DOHH2 (cell line): ENCODE measurements around the gene GPR42.

Source experiments
- H3F3A ChIP-seq: fragments of 200-600 bp; sonication (generic), shearing (Covaris generic); 2 replicates; pipeline ENCODE4 v1.6.0; 2016; ENCODE audit warnings: antibody characterized with exemption, mild to moderate bottlenecking; ENCODE audit not compliant: control insufficient read depth, insufficient read depth
- H3K27ac ChIP-seq: fragments of 200-600 bp; sonication (generic); 2 replicates; pipeline ENCODE4 v1.5.1; 2014; ENCODE audit warnings: low read depth, mild to moderate bottlenecking, low read length, moderate library complexity
- H3K27me3 ChIP-seq: fragments of 200-600 bp; sonication (generic); 2 replicates; pipeline ENCODE4 v1.6.1; 2014; ENCODE audit warnings: mild to moderate bottlenecking, low read length, mixed read lengths; ENCODE audit not compliant: control insufficient read depth
- H3K36me3 ChIP-seq: fragments of 200-600 bp; sonication (generic); 2 replicates; pipeline ENCODE4 v1.6.1; 2014; ENCODE audit warnings: mild to moderate bottlenecking, low read length, moderate library complexity, mixed read lengths; ENCODE audit not compliant: control insufficient read depth
- H3K4me1 ChIP-seq: fragments of 200-600 bp; sonication (generic); 2 replicates; pipeline ENCODE4 v1.6.1; 2014; ENCODE audit warnings: mild to moderate bottlenecking, low read length, mixed read lengths; ENCODE audit not compliant: control insufficient read depth
- H3K4me2 ChIP-seq: fragments of 200-600 bp; sonication (generic); 2 replicates; pipeline ENCODE4 v1.6.0; 2014; ENCODE audit warnings: mild to moderate bottlenecking, low read length, moderate library complexity
- H3K4me3 ChIP-seq: fragments of 200-600 bp; sonication (generic); 2 replicates; pipeline ENCODE4 v1.5.1; 2014; ENCODE audit warnings: mild to moderate bottlenecking, low read length, mixed read lengths
- H3K79me2 ChIP-seq: fragments of 200-600 bp; sonication (generic); 2 replicates; pipeline ENCODE4 v1.6.1; 2014; ENCODE audit warnings: mild to moderate bottlenecking, low read length, mixed read lengths; ENCODE audit not compliant: control insufficient read depth
- H3K9me2 ChIP-seq: fragments of 200-600 bp; sonication (generic); replicated peaks from 2 replicates; pipeline ENCODE4 v1.6.1; 2014; ENCODE audit warnings: mild to moderate bottlenecking, low read length, mixed read lengths; ENCODE audit not compliant: control insufficient read depth
- H3K9me3 ChIP-seq: fragments of 200-600 bp; sonication (generic); 2 replicates; pipeline ENCODE4 v1.6.1; 2014; ENCODE audit warnings: antibody characterized with exemption, low read length, mixed read lengths; ENCODE audit not compliant: control insufficient read depth, insufficient read depth
- H4K20me1 ChIP-seq: fragments of 200-600 bp; sonication (generic); 2 replicates; pipeline ENCODE4 v1.6.0; 2014; ENCODE audit warnings: low read depth, mild to moderate bottlenecking, antibody characterized with exemption, low read length, moderate library complexity; ENCODE audit not compliant: control insufficient read depth, insufficient read depth
- EZH2phosphoT487 ChIP-seq: fragments of 200-600 bp; sonication (generic); IDR thresholded peaks from 2 replicates; pipeline ENCODE4 v1.6.1; 2017; ENCODE audit warnings: borderline replicate concordance, mild to moderate bottlenecking, antibody characterized with exemption, low read length, moderate library complexity, mixed read lengths
- TF ChIP-seq, protein P1 (sequence below): fragments of 200-600 bp; sonication (generic); IDR thresholded peaks from one replicate; pipeline ENCODE4 v1.5.1; 2014; ENCODE audit warnings: antibody characterized with exemption, mild to moderate bottlenecking, low read depth, low read length; ENCODE audit not compliant: poor library complexity, severe bottlenecking

The GPR42 gene

DNA sequence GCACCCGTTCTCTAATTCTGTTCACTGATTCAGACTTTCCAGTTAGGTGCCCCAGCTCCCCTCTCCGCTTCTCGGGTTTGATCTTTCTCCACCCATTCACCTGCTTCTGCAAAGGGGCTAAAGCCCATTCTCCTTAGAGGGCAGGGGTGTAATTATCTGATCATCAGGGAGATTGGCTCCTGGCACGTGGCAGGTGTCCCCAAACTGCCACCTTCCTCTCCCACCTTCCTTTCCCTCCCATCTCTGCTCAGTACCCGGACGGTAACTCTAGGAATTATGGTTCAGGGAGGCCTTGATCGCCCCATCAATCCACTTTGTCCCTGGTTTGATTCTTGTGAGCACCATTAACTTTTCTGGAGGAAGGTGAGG lies 23.0 kb upstream of the GPR42 start:
- Histone ChIP-seq H3K4me3 (peak overlapping the region; percentile 30), H3K4me1 (peaks cover 100% of the 10 kb centered on the region), H3K9me3 (no peaks in the 10 kb centered on the region), H3K36me3 (peaks cover 54% of the 10 kb centered on the region), H3K27ac (peak overlapping the region; percentile 92), H3K79me2 (no peaks in the 10 kb centered on the region), H3K9me2 (no peaks in the 10 kb centered on the region), H3K27me3 (no peaks in the 10 kb centered on the region), H3K4me2 (peak overlapping the region; percentile 59), H3F3A (peaks cover 62% of the 10 kb centered on the region), H4K20me1 (peaks cover 19% of the 10 kb centered on the region)
- no peak for TF ChIP-seq EZH2phosphoT487
- TF ChIP-seq, protein P1, sequence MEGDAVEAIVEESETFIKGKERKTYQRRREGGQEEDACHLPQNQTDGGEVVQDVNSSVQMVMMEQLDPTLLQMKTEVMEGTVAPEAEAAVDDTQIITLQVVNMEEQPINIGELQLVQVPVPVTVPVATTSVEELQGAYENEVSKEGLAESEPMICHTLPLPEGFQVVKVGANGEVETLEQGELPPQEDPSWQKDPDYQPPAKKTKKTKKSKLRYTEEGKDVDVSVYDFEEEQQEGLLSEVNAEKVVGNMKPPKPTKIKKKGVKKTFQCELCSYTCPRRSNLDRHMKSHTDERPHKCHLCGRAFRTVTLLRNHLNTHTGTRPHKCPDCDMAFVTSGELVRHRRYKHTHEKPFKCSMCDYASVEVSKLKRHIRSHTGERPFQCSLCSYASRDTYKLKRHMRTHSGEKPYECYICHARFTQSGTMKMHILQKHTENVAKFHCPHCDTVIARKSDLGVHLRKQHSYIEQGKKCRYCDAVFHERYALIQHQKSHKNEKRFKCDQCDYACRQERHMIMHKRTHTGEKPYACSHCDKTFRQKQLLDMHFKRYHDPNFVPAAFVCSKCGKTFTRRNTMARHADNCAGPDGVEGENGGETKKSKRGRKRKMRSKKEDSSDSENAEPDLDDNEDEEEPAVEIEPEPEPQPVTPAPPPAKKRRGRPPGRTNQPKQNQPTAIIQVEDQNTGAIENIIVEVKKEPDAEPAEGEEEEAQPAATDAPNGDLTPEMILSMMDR = no peak

DNA sequence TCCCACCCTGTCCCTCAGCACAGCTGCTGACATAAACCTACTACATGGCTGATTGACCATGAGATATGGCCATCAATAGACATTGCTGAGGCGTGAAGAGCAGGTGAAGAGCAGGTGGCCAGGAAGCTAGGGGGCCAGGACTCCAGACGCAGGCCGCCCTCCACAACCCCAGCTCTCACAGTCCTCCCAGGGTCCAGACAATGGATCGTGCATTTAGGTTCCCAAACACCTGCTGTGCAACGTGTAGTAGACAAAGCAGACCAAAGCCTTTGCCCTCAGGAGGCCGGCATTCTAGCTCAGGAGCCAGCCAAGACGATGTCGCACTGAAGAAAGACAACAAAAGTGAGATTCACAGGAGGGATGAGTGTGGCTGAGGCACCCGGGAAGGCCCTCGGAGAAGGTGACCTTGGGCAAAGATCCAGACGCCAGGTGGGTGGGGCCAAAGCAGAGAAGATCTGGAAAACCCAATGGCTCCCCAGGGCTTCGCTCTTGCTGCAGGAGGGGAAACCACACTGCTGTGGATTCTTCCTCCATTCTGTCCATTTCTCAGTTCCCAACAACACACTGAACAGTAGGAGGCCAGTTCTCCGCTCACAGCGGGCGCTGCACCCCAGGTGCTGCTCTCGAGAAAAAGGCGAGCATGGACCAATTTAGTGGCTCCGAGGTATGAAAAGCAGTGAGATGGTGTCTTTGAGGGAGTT lies 21.8 kb upstream of the GPR42 start:
- H3K79me2 ChIP-seq = no peaks in the 10 kb centered on the region
- H3K36me3 ChIP-seq = peaks cover 43% of the 10 kb centered on the region
- TF ChIP-seq, protein P1 = no peak
- TF ChIP-seq EZH2phosphoT487 = no peak
- peaks cover 91% of the 10 kb centered on the region for H3K4me1 ChIP-seq
- H3K4me3 ChIP-seq = peak overlapping the region; percentile 30
- no peaks in the 10 kb centered on the region for H3K9me2 ChIP-seq
- H3K9me3 ChIP-seq = no peaks in the 10 kb centered on the region
- no peaks in the 10 kb centered on the region for H3K27me3 ChIP-seq
- peaks cover 14% of the 10 kb centered on the region for H4K20me1 ChIP-seq
- H3K4me2 ChIP-seq = peak overlapping the region; percentile 59
- peak overlapping the region; percentile 92 for H3K27ac ChIP-seq
- H3F3A ChIP-seq = peaks cover 52% of the 10 kb centered on the region

DNA sequence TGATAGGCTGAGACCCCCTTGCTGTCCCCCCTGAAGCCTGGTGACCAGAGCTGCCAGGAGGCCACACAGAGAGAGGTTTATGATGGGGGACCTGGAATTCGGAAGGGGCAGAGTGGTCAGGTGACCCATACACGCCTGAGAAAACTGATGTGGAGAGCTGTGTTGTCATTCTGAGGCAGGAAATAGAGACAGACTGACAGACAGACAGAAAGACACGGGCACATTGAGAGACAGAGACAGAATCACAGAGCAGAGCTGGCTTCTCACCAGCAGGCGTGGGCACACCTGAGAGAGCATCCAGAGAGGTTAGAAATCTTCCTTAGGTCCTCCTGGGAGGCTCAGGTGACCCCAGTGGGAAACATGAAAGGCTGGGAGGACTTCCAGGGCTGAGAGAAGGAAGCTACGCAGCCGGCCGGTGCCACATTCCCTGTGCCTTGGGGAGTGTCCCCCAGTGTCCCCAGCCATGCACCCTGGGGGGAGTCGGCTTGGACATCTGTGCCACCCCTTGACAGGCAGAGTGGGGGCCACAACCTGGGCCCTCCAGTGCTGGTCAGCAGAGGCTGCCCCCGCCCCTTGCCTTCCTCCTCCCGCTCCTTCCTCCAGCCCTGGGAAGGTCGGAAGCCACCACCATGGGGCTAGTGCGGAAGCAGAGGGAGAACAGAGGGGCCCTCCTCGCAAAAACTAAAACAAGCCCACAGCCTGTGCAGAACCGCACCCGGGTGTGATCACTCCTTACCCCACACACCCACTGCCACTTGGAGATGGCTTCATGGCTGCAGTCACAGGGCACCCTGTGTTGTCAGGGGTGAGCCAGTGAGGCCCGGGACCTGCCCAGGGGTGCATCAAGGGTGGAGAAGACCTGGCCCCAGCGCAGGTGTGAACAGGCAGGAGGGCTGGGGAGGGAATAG lies 21.0 kb upstream of the GPR42 start:
- Histone ChIP-seq H3K9me3 (no peaks in the 10 kb centered on the region), H3K4me2 (peak overlapping the region; percentile 59), H3F3A (peaks cover 44% of the 10 kb centered on the region), H4K20me1 (peaks cover 7% of the 10 kb centered on the region; the same call in 1 of the 2 replicates), H3K9me2 (no peaks in the 10 kb centered on the region), H3K4me1 (peaks cover 83% of the 10 kb centered on the region), H3K27me3 (no peaks in the 10 kb centered on the region), H3K36me3 (peaks cover 35% of the 10 kb centered on the region), H3K79me2 (no peaks in the 10 kb centered on the region), H3K27ac (peak overlapping the region; percentile 92), H3K4me3 (peak overlapping the region; percentile 33)
- TF ChIP-seq, protein P1 = no peak
- TF ChIP-seq EZH2phosphoT487 = no peak
